Skeletal muscle tissue (tissue), 4 donors: ENCODE results near the gene TMEM9. TPM values are rescaled to one million over a fixed set of nuclear protein-coding genes. Genes with fewer than 3 reads are reported as not detected.

ENCODE experiments used
- H3K27ac ChIP-seq: one replicate; pipeline ENCODE4 v1.7.0; 2013; ENCODE audit warnings: mild to moderate bottlenecking, low read depth, low read length, inconsistent platforms
- H3K27me3 ChIP-seq, 3 donors: one replicate each; pipeline ENCODE4 v1.7.0; 2013; ENCODE audit warnings: low read length in 3 of 3; ENCODE audit not compliant: control insufficient read depth in 3 of 3, insufficient read depth in 3 of 3
- H3K36me3 ChIP-seq, 3 donors: one replicate each; pipeline ENCODE4 v1.7.0; 2013; ENCODE audit warnings: low read length in 3 of 3; ENCODE audit not compliant: control insufficient read depth in 3 of 3, insufficient read depth in 3 of 3
- H3K4me1 ChIP-seq, 3 donors: one replicate each; pipeline ENCODE4 v1.7.0; 2013; ENCODE audit warnings: low read length in 3 of 3, mild to moderate bottlenecking in 3 of 3; ENCODE audit not compliant: control insufficient read depth in 3 of 3, insufficient read depth in 3 of 3
- H3K4me3 ChIP-seq, 3 donors: one replicate each; pipeline ENCODE4 v1.7.0; 2013; ENCODE audit warnings: low read length in 3 of 3
- H3K9ac ChIP-seq, 3 donors: one replicate each; pipeline ENCODE4 v1.7.0; 2013; ENCODE audit warnings: low read length in 3 of 3, mild to moderate bottlenecking in 3 of 3, moderate library complexity in 2 of 3, low read depth in 1 of 3
- H3K9me3 ChIP-seq, 3 donors: one replicate each; pipeline ENCODE4 v1.7.0; 2013; ENCODE audit warnings: low read length in 3 of 3; ENCODE audit not compliant: control insufficient read depth in 3 of 3
- total RNA-seq: library from RNA; depleted of rRNA; stranded (reverse); fragments of >200 nt; gene quantifications from one replicate; pipeline ENCODE4 v1.2.3, GENCODE V29; 2014
- donor health status: Osteomylitis.

Gene TMEM9
- total RNA-seq, 1 donor from 2014 or later = 50.1 TPM

GRCh38 chr1:201142011-201142848 lies 12.0 kb downstream of the TMEM9 start:
- H3K27ac ChIP-seq = no peak overlapping the region
- H3K9me3 ChIP-seq = no peaks in the 10 kb centered on the region
- peaks cover 16 to 26% (median 18%) of the 10 kb centered on the region in 3 donors for H3K4me1 ChIP-seq
- peaks cover 76 to 77% (median 77%) of the 10 kb centered on the region in 3 donors for H3K36me3 ChIP-seq
- no peaks in the 10 kb centered on the region for H3K27me3 ChIP-seq
- H3K4me3 ChIP-seq = no peak overlapping the region
- peak overlapping the region in 1 of 3 donors; percentile 16 for H3K9ac ChIP-seq

- no peak overlapping the region for H3K4me3 ChIP-seq
- peaks cover 22 to 34% (median 24%) of the 10 kb centered on the region in 3 donors for H3K4me1 ChIP-seq
- H3K36me3 ChIP-seq = peaks cover 70 to 72% (median 71%) of the 10 kb centered on the region in 3 donors
- H3K9me3 ChIP-seq = no peaks in the 10 kb centered on the region
- H3K9ac ChIP-seq = peak overlapping the region in 1 of 3 donors; percentile 11
- H3K27me3 ChIP-seq = no peaks in the 10 kb centered on the region
- no peak overlapping the region for H3K27ac ChIP-seq
These were observed 12.9 kb downstream of the TMEM9 start for GRCh38 chr1:201141418-201141817.

DNA sequence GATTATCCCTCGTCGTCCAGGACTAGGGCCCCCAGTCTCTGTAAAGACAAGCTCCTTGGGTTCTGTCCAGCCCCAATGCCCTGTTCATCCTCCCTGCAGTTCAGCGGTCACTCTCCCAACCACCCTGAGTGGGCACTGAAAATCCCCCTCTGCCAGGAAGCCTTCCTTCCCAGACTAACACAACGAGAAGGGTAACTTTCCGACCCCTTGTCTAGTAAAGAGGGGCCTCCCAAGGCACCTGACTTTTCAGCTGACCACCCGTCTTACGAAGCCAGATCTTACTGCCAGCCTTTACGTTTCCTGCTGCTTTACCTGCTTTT lies 13.4 kb downstream of the TMEM9 start:
- H3K4me1 ChIP-seq = peaks cover 22 to 40% (median 27%) of the 10 kb centered on the region in 3 donors
- H3K4me3 ChIP-seq = no peak overlapping the region
- H3K9ac ChIP-seq = no peak overlapping the region
- H3K27me3 ChIP-seq = no peaks in the 10 kb centered on the region
- no peaks in the 10 kb centered on the region for H3K9me3 ChIP-seq
- H3K27ac ChIP-seq = no peak overlapping the region
- H3K36me3 ChIP-seq = peaks cover 70 to 71% (median 71%) of the 10 kb centered on the region in 3 donors

- Histone ChIP-seq H3K4me3 (no peak overlapping the region), H3K27ac (no peak overlapping the region), H3K4me1 (peaks cover 22 to 40% (median 27%) of the 10 kb centered on the region in 3 donors), H3K9ac (no peak overlapping the region), H3K27me3 (no peaks in the 10 kb centered on the region), H3K9me3 (no peaks in the 10 kb centered on the region), H3K36me3 (peaks cover 71% of the 10 kb centered on the region in 3 donors)
These were observed 13.9 kb downstream of the TMEM9 start for GRCh38 chr1:201140235-201140940.

- Histone ChIP-seq H3K27me3 (no peaks in the 10 kb centered on the region), H3K4me1 (peaks cover 22 to 40% (median 27%) of the 10 kb centered on the region in 3 donors), H3K9ac (no peak overlapping the region), H3K9me3 (no peaks in the 10 kb centered on the region), H3K4me3 (no peak overlapping the region), H3K36me3 (peaks cover 70 to 71% (median 71%) of the 10 kb centered on the region in 3 donors), H3K27ac (no peak overlapping the region)
These were observed 14.5 kb downstream of the TMEM9 start for GRCh38 chr1:201139756-201140155.

DNA sequence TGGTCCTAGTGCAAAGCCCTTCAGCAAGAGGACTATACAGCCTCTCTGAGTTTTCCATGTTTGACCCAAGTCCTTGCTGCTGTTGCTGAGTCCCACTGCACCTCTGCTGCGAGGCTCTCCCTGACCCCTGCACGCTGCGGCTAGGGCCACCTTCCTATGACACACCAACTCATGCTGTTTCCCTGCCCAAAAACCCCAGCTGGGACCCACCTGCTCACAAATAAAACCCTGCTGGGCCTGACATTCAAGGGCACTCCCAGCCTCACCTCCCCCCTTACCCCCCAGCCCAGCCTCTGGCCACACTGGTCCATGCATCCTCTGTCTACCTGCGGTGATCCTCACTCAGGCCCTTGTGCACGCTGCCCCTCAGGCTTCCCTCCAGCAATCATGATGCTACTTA lies 15.0 kb downstream of the TMEM9 start:
- peaks cover 22 to 40% (median 27%) of the 10 kb centered on the region in 3 donors for H3K4me1 ChIP-seq
- H3K36me3 ChIP-seq = peaks cover 69 to 72% (median 69%) of the 10 kb centered on the region in 3 donors

GRCh38 chr1:201138311-201138840 lies 15.9 kb downstream of the TMEM9 start:
- Histone ChIP-seq H3K27me3 (no peaks in the 10 kb centered on the region), H3K4me1 (peaks cover 22 to 38% (median 27%) of the 10 kb centered on the region in 3 donors), H3K4me3 (no peak overlapping the region), H3K9me3 (no peaks in the 10 kb centered on the region), H3K9ac (no peak overlapping the region), H3K36me3 (peaks cover 61 to 65% (median 63%) of the 10 kb centered on the region in 3 donors), H3K27ac (peak overlapping the region; percentile 47)

More for the DNA sequence above, 15.0 kb downstream of the TMEM9 start:
- Histone ChIP-seq H3K27me3 (no peaks in the 10 kb centered on the region), H3K4me3 (no peak overlapping the region), H3K9me3 (no peaks in the 10 kb centered on the region), H3K9ac (peak overlapping the region in 1 of 3 donors; percentile 16), H3K27ac (no peak overlapping the region)

DNA sequence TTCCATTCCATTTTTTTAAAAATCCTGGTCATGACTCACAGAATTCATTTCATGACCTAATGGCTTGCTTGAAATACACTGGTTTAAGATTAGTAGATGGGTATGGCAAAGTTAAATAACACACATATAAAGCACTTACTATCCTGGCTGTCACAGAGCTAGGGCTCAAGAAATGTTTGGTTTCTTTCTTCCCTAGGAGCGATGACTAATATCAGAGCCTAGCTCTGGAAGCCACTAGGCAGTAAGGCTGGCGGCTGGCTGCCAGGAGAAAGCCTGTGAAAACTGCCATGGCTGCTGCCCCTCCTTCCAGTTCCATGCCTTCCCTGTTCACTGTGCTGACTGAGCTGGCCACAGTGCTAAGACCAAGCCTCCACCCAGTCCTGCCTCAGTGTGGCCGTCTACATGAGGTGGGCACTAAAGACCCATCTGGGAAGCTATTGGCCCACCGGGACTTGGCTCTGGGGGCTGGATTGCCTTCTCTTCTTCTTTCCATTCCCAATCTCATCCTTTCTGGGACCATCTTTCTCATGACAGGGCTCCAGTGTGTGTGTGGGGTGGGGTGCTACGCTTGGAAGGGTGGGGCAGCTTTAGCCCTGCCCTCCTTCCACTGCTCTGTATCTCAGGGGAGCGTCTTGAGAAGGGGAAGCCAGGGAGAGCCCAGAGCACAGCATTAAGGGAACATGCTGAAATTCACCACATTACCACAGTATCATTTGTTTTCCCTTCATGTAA lies 16.5 kb downstream of the TMEM9 start:
- H3K9me3 ChIP-seq = no peaks in the 10 kb centered on the region
- peaks cover 21 to 38% (median 27%) of the 10 kb centered on the region in 3 donors for H3K4me1 ChIP-seq
- H3K4me3 ChIP-seq = no peak overlapping the region
- peaks cover 54 to 59% (median 57%) of the 10 kb centered on the region in 3 donors for H3K36me3 ChIP-seq
- H3K9ac ChIP-seq = peak overlapping the region in 2 of 3 donors; percentile 26 to 33
- peak overlapping the region; percentile 47 for H3K27ac ChIP-seq
- no peaks in the 10 kb centered on the region for H3K27me3 ChIP-seq

GRCh38 chr1:201137024-201137392 lies 17.3 kb downstream of the TMEM9 start:
- H3K9me3 ChIP-seq = no peaks in the 10 kb centered on the region
- peaks cover 19 to 35% (median 27%) of the 10 kb centered on the region in 3 donors for H3K4me1 ChIP-seq
- H3K36me3 ChIP-seq = peaks cover 48 to 52% (median 51%) of the 10 kb centered on the region in 3 donors
- H3K4me3 ChIP-seq = no peak overlapping the region
- peak overlapping the region in 1 of 3 donors; percentile 40 for H3K9ac ChIP-seq
- H3K27ac ChIP-seq = no peak overlapping the region
- no peaks in the 10 kb centered on the region for H3K27me3 ChIP-seq
